Erythroblast (primary cell): ENCODE measurements around the gene ARHGDIB.

Experiments used
- GATA1 ChIP-seq: IDR thresholded peaks from 2 replicates; pipeline ENCODE4 v1.6.1; 2011; ENCODE audit warnings: low read depth, mild to moderate bottlenecking, control low read depth, low read length, moderate library complexity
- POLR2A ChIP-seq: IDR thresholded peaks from 2 replicates; pipeline ENCODE4 v1.6.1; 2011; ENCODE audit warnings: mild to moderate bottlenecking, low read length

- no peak for TF ChIP-seq POLR2A
- no peak for TF ChIP-seq GATA1
These were observed 19.6 kb upstream of the ARHGDIB start for GRCh38 chr12:14981049-14981448.
